HG02623 (cell line): ENCODE data around the gene AUTS2.
"Not testable (repeated sequence)": the region's sequence is repeated elsewhere in the genome, so short reads cannot be mapped to it uniquely, and the experiment has no call there.

ENCODE experiments used
- ATAC-seq: cut with Tn5 transposase; IDR thresholded peaks from one replicate; pipeline ENCODE4 v1.9.1; 2021; ENCODE audit warnings: moderate library complexity; ENCODE audit not compliant: unreplicated experiment

The AUTS2 gene

DNA sequence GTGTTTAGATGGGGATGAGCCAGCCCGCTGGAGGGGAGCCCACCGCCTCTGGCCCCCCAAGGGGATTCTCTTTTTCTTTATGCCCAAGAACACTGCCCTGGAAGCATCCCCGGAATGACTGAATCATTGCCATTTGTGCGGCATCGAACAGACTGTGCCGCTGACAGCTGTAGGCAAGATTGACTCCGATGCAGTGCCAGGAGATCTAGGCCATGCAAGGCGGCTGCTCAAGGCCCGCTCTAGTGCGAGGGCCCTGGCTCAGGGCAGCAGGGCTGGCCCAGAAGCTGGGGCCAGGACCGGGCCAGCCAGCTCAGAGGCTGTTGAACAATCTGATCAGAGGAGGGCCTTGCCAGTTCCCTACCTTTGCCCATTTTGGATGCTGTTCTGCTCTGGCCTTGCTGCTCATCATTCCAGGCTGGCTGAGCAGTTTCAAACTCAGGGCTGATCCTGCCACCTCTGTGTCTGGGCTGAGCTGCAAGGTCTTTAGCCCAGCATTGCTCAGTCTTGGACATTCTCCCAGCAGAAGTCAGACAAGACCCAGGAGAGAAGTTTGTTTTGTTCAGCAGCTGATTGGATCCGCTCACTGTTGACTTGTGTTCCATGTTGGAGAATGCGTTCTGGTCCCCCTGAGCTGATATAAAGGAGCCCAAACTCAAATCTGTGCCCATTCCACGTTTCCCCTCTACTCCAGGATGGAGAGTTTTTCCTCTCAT is 1048.4 kb downstream of the AUTS2 start:
- no peak for ATAC-seq

DNA sequence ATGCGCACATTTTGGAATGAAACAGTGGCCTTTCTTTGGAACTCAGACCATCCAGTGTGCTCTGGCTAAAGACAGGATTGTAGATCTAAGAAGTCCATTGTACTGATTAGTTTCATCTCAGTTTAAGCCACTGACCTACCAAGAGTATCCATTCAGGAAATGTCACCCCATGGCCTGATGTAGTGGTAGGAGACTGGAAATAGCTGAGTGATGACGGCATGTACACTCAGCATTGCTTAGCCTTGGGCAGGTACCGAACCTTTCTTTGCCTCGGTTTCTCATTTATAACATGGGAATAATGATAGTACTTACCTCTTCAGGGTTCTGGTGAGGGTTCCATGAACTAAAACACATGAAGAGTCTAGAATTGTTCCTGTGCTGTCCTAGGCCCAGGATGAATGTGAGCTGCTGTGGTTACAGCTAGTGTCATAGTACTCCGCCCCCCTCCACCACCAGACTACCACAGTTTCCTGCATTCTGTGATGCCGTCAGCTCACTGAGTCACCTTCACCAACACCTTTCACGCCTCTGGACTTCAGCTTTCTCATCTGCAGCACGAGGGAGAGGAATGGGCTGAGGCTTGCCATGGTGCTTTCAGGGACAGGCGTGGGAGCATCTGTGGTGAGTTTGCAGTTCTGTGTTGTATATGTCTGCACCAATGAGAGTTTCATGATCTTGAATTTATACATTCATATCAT is 1049.7 kb downstream of the AUTS2 start:
- ATAC-seq, result peak; percentile 90

DNA sequence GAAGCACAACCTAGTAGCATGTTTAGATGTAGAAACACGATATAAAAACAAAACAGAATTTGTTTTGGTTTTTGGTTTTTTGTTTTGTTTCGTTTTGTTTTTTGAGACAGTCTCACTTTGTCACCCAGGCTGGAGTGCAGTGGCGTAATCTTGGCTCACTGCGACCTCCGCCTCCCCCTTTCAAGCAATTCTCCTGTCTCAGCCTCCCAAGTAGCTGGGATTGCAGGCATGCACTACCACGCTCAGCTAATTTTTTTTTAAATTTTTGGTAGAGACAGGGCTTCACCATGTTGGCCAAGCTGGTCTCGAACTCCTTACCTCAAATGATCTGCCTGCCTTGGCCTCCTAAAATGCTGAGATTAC is 1050.2 kb downstream of the AUTS2 start:
- ATAC-seq, result not testable (repeated sequence)

DNA sequence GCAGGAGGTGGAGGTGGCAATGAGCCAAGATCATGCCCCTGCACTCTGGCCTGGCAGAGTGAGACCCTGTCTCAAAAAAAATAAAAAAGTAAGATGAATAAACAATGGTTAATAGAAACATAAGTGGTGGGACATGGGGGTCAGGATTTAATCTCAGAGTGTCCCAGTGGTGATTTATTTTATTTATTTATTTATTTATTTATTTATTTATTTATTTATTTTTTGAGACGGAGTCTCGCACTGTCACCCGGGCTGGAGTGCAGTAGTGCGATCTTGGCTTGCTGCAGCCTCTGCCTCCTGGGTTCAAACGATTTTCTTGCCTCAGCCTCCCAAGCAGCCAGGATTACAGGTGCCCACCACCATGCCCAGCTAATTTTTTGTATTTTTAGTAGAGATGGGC is 1051.0 kb downstream of the AUTS2 start:
- no peak for ATAC-seq

DNA sequence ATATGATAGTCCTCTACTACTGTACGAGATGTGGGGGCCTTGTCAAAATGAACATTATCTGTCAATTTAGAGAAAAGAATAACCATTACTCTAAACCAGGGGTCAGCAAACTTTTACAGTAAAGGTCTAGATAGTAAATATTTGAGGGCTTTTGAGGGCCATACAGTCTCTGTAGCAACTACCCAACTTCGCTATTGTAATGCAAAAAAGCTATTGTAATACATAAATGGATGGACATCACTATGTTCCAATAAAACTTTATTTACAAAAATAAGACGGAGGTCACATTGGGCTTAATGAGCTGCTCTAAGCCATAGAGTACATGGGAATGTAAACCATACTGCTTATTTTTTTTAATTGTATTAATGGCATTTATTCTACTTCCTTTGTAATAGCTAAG is 1055.9 kb downstream of the AUTS2 start:
- ATAC-seq, result no peak

DNA sequence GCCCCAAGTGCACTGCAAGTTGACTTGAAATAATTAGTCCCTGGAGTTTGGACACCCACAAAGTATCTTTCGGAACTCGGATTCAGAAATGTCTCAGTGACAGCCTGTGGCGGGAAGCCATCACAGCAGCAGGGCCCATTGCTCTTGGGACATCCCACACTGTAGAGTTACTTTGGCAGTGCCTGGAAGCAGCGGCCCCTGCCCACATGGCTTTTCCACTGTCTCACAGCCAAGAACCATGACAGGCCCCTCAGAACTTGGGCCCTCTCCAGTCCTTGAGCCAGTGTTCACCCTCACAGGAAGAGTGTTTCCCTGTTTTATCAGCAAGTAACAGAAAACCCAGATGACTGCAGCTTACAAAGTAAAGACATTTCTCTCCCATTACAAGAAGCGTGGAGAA is 1056.7 kb downstream of the AUTS2 start:
- ATAC-seq, result no peak

DNA sequence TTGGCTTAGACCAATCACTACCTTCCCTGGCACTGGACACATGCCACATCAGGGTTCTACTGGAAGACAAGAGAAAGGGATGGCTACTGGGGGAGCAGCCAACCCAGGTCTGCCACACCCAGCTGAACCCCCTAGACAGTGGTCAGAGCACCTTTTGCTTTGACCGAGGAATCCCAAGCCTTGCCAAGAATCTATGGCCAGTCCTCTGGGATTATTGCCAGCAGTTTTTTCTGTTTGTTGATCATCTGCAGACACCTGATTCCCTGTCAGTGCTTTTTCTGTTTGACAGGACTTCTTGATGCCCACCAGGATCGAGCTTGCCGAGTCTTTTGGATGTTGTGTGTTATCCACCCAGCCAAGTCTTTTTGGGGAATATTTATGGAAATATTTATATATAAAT is 1057.4 kb downstream of the AUTS2 start:
- no peak for ATAC-seq

DNA sequence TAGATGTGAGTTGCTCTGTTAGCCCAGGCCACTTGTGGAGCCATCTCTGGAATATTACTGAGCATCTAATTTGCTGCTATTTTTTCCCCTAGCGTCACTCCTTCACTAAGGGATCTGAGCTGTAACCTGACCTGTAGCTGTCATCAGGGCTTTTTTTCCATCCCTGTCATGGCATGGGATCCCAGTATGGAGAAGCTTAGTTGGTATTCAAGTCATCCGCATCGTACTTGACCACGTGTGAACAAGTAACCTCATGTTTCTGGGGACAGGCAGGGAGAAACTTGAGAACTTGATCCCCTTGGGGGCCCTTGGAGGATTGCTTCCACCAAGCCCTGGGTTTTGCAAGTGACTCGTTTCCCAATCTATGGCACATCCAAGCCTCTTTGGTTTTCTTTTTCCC is 1059.3 kb downstream of the AUTS2 start:
- no peak for ATAC-seq

DNA sequence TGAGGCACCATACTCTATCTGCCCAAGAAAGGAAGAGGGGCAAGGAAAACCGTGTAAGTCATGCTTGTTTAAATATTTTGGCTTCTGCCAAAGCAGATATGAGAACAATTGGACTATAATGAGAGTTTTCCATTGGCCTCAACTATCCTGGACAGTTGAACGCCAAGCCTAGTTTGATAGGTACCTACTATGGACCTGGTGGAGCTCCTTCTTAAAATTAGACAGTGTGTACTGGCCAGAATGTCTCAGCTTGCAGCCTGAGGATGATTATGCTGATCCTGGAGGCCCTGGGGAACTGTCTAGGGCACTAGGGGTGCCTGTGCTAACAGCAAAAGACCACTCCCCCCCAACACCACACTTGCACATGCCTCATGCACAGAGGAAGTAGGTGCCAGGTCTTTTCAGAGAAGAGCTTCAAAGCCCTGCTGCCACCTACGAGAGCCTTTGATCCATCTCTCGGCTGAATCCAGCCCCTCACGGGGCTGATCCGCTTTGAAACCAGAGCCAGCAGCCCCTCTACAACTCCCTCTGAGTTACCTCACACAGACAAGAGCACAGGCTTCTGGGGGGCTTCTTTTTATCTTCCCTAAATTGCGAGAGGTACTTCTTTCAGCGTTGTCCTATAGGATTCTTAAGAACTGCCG is 1059.8 kb downstream of the AUTS2 start:
- ATAC-seq, result no peak

DNA sequence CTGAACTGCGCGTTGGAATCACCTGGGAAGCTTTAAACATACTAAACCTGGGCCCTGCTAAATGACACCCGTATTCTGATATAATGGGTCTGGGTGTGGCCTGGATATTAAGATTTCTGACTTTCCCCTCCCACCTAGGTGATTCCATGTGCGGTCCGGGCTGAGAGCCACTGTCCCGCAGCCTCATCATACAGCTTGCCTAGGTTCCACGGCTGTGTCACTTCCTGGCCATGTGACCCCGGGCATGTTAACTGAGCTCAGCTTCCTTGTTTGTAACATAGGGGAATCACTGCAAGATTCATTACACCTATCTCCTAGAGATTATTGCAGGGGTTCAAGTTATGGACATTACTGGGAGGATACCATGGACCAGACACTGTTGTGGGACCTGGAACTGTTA is 1061.0 kb downstream of the AUTS2 start:
- ATAC-seq, result no peak

DNA sequence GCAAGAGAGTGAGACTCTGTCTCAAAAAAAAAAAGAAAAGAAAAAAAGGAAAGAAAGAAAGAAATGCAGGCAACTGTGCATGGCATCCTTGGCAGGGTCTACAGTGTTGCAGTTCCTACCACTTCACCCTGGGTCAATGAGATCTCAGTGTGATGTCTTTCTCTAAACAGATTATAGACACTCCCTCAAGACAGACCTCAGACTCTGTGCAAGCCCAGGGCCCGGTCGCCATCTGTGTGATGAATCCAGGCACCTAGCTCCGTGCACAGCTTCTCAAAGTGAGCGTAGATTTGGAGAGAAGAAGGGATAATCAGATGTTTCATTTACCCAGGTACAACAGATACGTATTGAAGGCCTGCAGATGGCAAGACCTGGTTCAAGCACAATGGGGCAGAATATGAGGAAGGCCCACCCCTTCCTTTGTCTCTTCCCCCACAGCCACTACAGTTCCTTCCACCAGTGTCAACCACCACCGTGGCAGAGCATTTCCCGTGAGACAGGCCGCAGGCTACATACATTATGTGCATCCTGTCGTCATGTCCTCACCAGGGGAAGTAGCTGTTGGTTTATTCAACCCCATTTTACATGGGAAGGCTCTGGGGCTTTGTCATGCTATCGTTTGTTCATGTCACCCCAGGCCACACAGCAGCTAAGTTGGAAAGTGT is 1062.0 kb downstream of the AUTS2 start:
- ATAC-seq, result no peak

DNA sequence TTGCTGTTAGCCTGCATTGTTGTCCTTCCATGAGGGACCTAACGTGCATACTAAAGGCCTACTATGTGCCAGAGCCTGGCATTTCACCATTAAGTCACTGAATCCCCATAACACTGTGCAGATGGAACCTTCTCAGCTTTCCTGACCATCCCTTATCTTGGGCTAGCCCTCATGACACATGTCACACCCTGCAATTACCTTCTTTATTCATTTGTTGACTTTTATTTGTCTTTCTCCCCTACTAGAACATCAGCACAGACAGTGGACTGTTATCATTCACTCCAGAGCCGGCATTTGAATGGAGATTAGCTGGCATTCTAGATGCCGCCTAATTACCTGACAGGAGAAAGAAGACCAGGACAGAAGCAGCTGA is 1062.5 kb downstream of the AUTS2 start:
- ATAC-seq, result no peak

DNA sequence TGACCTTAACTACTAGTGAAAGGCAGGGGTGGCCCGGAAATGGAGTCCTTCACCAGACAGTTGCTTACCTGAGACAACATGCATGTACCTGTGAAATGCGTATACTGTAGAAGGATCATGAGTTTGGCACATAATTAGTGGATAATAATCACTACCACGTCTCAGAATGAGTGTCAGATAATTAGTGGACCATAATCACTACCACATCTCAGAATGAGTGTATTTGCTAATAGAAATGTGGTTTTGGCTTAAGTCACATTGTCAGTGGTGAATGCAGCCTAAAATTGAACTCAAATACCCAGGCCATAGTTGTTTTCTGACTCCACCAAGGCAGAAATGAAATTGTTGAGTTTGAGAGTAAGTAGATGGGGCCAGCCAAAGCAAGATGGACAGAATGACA is 1065.4 kb downstream of the AUTS2 start:
- ATAC-seq, result no peak

DNA sequence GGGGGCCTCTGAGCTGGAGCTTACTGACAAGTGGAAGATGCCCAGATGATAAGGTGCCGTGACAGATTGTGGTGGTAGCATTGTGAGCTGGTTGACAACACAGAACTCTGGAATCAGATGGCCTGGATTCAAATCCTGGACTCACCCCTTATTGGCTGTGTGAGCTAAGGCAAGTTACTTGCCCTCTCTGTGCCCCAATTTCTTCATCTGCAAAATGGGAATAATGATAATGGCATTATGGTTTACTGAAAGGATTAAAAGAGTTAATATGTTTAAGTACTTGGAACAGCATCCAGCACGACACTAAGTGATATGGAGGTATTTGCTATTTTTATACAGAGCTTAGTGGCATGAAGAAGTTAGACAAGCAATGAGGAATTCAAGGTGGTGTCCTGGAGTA is 1067.7 kb downstream of the AUTS2 start:
- ATAC-seq, result no peak

DNA sequence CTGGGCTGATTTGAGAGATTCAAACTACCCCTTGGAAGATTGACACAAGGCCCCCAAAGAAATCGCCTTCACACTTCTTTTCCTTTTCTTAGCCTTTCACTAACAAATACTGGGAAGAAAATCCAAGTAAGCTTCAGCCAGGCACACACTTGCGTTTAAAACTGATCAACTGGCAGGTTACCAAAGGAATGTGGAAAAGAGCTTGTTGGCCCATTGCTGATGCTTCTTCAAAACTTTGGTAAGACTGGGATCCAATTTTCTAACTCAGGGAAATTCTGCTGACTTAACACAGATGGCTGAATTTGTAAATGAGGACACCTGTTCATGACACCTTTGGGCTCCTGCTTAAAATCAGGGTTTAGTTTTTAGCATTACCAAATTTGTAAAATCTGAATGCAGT is 1069.1 kb downstream of the AUTS2 start:
- no peak for ATAC-seq

DNA sequence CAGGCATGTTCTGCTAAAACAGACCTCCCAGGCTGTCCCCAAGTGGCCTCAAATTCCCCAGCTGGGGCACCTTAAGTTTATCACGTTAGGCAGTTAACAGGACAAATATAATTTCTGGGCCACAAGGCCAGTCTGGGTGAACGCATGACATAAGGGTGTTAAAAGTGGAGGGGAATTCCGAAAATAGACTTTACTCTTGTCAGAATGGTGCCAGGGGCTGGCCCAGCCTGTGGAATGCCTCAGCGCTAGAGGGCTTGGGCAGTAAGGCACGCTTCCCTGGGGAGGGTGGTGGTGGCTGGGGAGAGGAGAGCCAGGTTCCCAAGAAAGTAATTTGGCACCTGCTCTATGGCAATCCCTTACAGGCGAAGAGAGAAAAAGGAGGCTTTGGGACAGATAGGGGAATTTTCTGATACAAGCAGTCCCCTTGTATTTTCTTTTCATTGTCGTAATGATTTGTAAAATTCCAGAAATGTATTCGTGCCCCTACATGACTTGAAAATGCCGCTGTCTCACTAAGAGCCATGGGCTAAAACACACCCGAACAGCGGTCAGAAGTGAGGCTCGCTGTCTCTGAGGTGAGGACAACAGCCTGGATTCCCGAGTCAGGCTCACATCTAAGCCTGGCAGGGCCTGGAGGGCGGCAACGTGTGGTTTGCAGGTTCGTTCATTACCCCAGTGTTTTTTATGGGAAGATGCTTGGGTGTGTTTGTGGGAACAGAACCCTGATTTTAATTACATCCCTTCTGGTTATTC is 1070.5 kb downstream of the AUTS2 start:
- ATAC-seq, result no peak

DNA sequence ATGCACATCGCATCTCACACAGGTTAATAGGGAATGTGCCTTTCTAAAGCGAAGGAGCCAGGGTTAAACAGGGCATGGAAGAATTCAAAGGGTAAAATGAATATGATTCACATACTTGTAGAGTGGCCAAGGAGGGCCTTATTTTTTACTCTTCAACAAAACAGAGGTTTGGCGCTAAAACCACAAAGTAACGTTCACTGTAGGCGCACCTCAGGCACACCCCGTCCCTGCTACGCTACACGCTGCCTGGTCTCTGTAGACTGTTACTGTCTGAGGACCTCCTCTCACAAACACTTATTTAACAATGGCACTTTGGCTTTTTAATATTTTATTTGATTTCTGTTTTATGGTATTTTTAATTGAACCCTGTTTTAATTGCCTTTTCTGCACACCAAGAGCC is 1071.6 kb downstream of the AUTS2 start:
- no peak for ATAC-seq

DNA sequence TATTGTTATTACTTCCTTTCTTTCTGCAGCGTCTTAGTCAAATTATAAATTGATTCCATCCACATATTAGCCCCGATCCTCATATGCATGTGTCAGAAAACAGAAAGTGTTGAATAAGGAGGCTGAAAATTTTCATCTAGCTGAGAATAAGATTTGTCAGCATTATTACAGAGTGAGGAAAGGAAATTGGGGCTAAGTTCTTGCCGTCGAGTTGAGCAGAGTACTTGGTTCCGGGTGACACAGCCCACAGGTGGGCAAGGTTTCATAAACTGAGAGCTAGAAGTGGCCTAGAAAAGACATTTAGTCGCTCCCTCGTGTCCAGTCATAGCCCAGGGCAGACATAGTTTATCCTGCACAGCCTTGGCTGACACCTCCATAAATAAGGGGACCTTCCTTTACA is 1072.0 kb downstream of the AUTS2 start:
- no peak for ATAC-seq

DNA sequence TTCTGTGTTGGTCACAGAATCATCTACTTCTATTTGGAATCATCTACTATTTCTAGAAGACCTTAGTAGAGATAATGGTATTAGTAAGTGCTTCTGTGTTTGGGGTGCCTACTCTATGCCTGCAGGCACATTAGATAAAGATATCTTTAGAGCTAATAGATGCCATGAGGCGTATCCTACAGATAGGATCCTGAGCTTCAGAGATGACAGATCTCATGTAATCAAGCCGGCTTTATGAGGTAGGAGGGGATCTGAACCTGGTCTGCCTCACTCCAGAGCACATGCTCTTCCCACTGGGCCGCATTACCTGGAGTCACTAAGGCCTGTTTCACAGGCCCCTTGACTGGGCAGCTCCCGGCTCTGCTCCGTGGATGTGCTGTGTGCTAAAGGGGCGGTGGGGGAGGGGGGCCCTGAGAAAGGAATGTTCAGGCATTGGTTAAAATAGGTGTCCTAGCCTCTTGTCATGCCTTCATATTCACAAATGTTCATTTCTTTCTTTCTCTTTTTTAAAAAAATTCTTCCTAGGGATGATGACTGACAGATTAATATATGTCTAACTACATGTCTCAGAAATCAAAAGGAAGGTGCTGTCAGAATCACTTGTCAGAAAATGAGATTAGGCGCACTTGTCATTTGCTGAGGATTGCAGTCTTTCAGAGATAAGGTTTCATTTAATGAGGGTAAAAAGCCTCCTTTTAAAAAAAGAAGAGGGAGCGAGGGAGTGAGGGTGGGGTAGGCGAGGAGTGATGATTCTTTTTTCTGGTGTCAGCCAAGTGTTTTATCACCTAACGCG is 1075.7 kb downstream of the AUTS2 start:
- ATAC-seq, result no peak

DNA sequence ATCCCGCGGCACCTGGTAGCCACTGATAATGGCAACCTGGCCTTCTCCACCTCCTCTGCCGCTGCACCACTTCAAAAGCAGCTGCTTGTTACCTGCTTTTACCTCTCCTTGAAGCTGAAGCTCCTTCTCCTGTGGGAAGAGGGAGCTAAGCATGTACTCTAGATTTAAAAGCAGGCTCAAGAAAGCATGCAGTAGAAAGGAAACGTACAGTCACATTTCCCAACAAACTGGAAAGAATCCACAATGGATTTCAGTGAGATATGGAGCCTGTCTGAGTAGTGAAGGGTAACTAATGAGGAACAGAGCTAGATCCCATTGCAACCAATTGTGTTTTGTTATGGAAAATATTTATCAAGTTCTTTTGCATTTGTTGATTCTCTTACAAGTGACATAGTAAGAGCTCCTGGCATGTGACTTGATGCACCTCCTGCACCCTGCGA is 1076.3 kb downstream of the AUTS2 start:
- no peak for ATAC-seq
